Sigmoid colon (tissue), 4 donors: Measurements from ENCODE around the gene ACOX3.

Experiments
- CTCF ChIP-seq, 4 experiments: fragments of 450-650 bp in 3 of 4; fragments of 200-600 bp in 1 of 4; IDR thresholded peaks; one replicate each; pipeline ENCODE4 v1.5.1; 2016 to 2019; ENCODE audit warnings: antibody characterized with exemption in 4 of 4, mild to moderate bottlenecking in 3 of 4, moderate library complexity in 2 of 4
- EP300 ChIP-seq, 4 donors: sonication (generic); formaldehyde crosslinking; IDR thresholded peaks; one replicate each; pipeline ENCODE4 v1.6.1; 2017; ENCODE audit warnings: antibody characterized with exemption in 4 of 4
- POLR2A ChIP-seq, 2 donors: fragments of 450-650 bp; IDR thresholded peaks; one replicate each; pipeline ENCODE4 v1.6.1; 2016; ENCODE audit warnings: antibody characterized with exemption in 2 of 2, mild to moderate bottlenecking in 2 of 2, moderate library complexity in 2 of 2
- POLR2AphosphoS5 ChIP-seq, 4 donors: sonication (generic); formaldehyde crosslinking; IDR thresholded peaks; one replicate each; pipeline ENCODE4 v1.6.1; 2017; ENCODE audit warnings: antibody characterized with exemption in 4 of 4

GRCh38 chr4:8355306-8355705 lies 85.2 kb downstream of the ACOX3 start:
- TF ChIP-seq POLR2AphosphoS5 (IDR thresholded peaks at IDR 0.05): peak in 1 of 4 donors; percentile 2
- TF ChIP-seq CTCF (IDR thresholded peaks at IDR 0.05): no peak
- no peak for TF ChIP-seq POLR2A (IDR thresholded peaks at IDR 0.05)
- no peak for TF ChIP-seq EP300 (IDR thresholded peaks at IDR 0.05)
